ENCODE data around the gene ROGDI.

ROGDI gene

GRCh38 chr16:4802659-4803287, 340 bp upstream of the ROGDI start:
- Histone ChIP-seq H3K23ac (ENCODE audit: low read length) (no peak overlapping the region), H2BK120ac (ENCODE audit: low read depth, low read length) (peak overlapping the region; percentile 50), H3K4me3 (ENCODE audit: low read length) (peak overlapping the region; percentile 74), H3K4me2 (ENCODE audit: low read length) (peak overlapping the region; percentile 42), H3K27ac (ENCODE audit: low read depth, low read length) (peak overlapping the region; percentile 97), H3K27me3 (ENCODE audit: insufficient read depth, low read length, poor library complexity) (no peaks in the 10 kb centered on the region), H4K8ac (ENCODE audit: low read depth, low read length) (no peak overlapping the region), H3K79me1 (ENCODE audit: low read length) (no peaks in the 10 kb centered on the region), H3K18ac (ENCODE audit: low read length) (peak overlapping the region; percentile 89), H3K56ac (ENCODE audit: low read length) (peak overlapping the region; percentile 96), H3K4me1 (ENCODE audit: control insufficient read depth, low read depth, low read length) (no peaks in the 10 kb centered on the region), H3K79me2 (ENCODE audit: control insufficient read depth, insufficient read depth, low read length) (no peaks in the 10 kb centered on the region), H3K36me3 (ENCODE audit: control insufficient read depth, insufficient read depth, low read length) (peaks cover 3% of the 10 kb centered on the region), H2BK15ac (replicated peaks; ENCODE audit: low read depth) (no peak overlapping the region), H2BK5ac (ENCODE audit: low read length) (no peak overlapping the region), H3K9ac (ENCODE audit: low read length) (peak overlapping the region; percentile 74), H2AK5ac (ENCODE audit: low read length) (no peak overlapping the region), H4K5ac (ENCODE audit: low read length) (no peak overlapping the region), H3K4ac (ENCODE audit: low read depth, low read length) (no peak overlapping the region)
- no CpG with 5 or more reads among the region's 59 CpGs for WGBS (ENCODE audit: extremely low coverage, insufficient coverage, low lambda C conversion rate)
- DNase-seq, result peak; percentile 96

- peak overlapping the region; percentile 74 for H3K9ac ChIP-seq (ENCODE audit: low read length)
- peak overlapping the region; percentile 81 for H3K56ac ChIP-seq (ENCODE audit: low read length)
- H3K4ac ChIP-seq (ENCODE audit: low read depth, low read length), result no peak overlapping the region
- no peak for DNase-seq
- H2BK5ac ChIP-seq (ENCODE audit: low read length), result no peak overlapping the region
- H3K4me2 ChIP-seq (ENCODE audit: low read length), result peak overlapping the region; percentile 14
- no peak overlapping the region for H2AK5ac ChIP-seq (ENCODE audit: low read length)
- H2BK120ac ChIP-seq (ENCODE audit: low read depth, low read length), result no peak overlapping the region
- peak overlapping the region; percentile 45 for H3K23ac ChIP-seq (ENCODE audit: low read length)
- H3K79me1 ChIP-seq (ENCODE audit: low read length), result no peaks in the 10 kb centered on the region
- WGBS (ENCODE audit: extremely low coverage, insufficient coverage, low lambda C conversion rate), result no CpG with 5 or more reads among the region's 29 CpGs
- H3K4me3 ChIP-seq (ENCODE audit: low read length), result peak overlapping the region; percentile 46
- H3K4me1 ChIP-seq (ENCODE audit: control insufficient read depth, low read depth, low read length), result no peaks in the 10 kb centered on the region
- peaks cover 3% of the 10 kb centered on the region for H3K36me3 ChIP-seq (ENCODE audit: control insufficient read depth, insufficient read depth, low read length)
- H3K18ac ChIP-seq (ENCODE audit: low read length), result no peak overlapping the region
- H3K79me2 ChIP-seq (ENCODE audit: control insufficient read depth, insufficient read depth, low read length), result no peaks in the 10 kb centered on the region
- H4K8ac ChIP-seq (ENCODE audit: low read depth, low read length), result no peak overlapping the region
- peak overlapping the region; percentile 53 for H3K27ac ChIP-seq (ENCODE audit: low read depth, low read length)
- H4K5ac ChIP-seq (ENCODE audit: low read length), result no peak overlapping the region
- H2BK15ac ChIP-seq (replicated peaks; ENCODE audit: low read depth), result no peak overlapping the region
- H3K27me3 ChIP-seq (ENCODE audit: insufficient read depth, low read length, poor library complexity), result no peaks in the 10 kb centered on the region
Observed at GRCh38 chr16:4801051-4801961, 1.1 kb downstream of the ROGDI start.

GRCh38 chr16:4800290-4801041, 2.0 kb downstream of the ROGDI start:
- Histone ChIP-seq H3K23ac (ENCODE audit: low read length) (peak overlapping the region; percentile 45), H3K4me1 (ENCODE audit: control insufficient read depth, low read depth, low read length) (no peaks in the 10 kb centered on the region), H3K18ac (ENCODE audit: low read length) (no peak overlapping the region), H3K27ac (ENCODE audit: low read depth, low read length) (no peak overlapping the region), H2BK15ac (replicated peaks; ENCODE audit: low read depth) (no peak overlapping the region), H4K5ac (ENCODE audit: low read length) (no peak overlapping the region), H2BK120ac (ENCODE audit: low read depth, low read length) (no peak overlapping the region), H3K36me3 (ENCODE audit: control insufficient read depth, insufficient read depth, low read length) (peaks cover 3% of the 10 kb centered on the region), H3K4me3 (ENCODE audit: low read length) (no peak overlapping the region), H3K9ac (ENCODE audit: low read length) (no peak overlapping the region), H3K56ac (ENCODE audit: low read length) (no peak overlapping the region), H3K4ac (ENCODE audit: low read depth, low read length) (no peak overlapping the region), H2AK5ac (ENCODE audit: low read length) (no peak overlapping the region), H4K8ac (ENCODE audit: low read depth, low read length) (no peak overlapping the region), H3K27me3 (ENCODE audit: insufficient read depth, low read length, poor library complexity) (no peaks in the 10 kb centered on the region), H3K79me1 (ENCODE audit: low read length) (no peaks in the 10 kb centered on the region), H3K79me2 (ENCODE audit: control insufficient read depth, insufficient read depth, low read length) (no peaks in the 10 kb centered on the region), H2BK5ac (ENCODE audit: low read length) (no peak overlapping the region), H3K4me2 (ENCODE audit: low read length) (no peak overlapping the region)
- WGBS (ENCODE audit: extremely low coverage, insufficient coverage, low lambda C conversion rate), result no CpG with 5 or more reads among the region's 17 CpGs
- no peak for DNase-seq

GRCh38 chr16:4799171-4799855, 3.1 kb downstream of the ROGDI start:
- Histone ChIP-seq H3K23ac (ENCODE audit: low read length) (no peak overlapping the region), H4K8ac (ENCODE audit: low read depth, low read length) (no peak overlapping the region), H3K4me3 (ENCODE audit: low read length) (no peak overlapping the region), H3K27ac (ENCODE audit: low read depth, low read length) (no peak overlapping the region), H3K27me3 (ENCODE audit: insufficient read depth, low read length, poor library complexity) (no peaks in the 10 kb centered on the region), H3K79me1 (ENCODE audit: low read length) (no peaks in the 10 kb centered on the region), H2BK120ac (ENCODE audit: low read depth, low read length) (no peak overlapping the region), H3K18ac (ENCODE audit: low read length) (no peak overlapping the region), H3K56ac (ENCODE audit: low read length) (no peak overlapping the region), H3K9ac (ENCODE audit: low read length) (no peak overlapping the region), H3K79me2 (ENCODE audit: control insufficient read depth, insufficient read depth, low read length) (no peaks in the 10 kb centered on the region), H3K4me1 (ENCODE audit: control insufficient read depth, low read depth, low read length) (no peaks in the 10 kb centered on the region), H2BK5ac (ENCODE audit: low read length) (no peak overlapping the region), H2AK5ac (ENCODE audit: low read length) (no peak overlapping the region), H3K4ac (ENCODE audit: low read depth, low read length) (no peak overlapping the region), H4K5ac (ENCODE audit: low read length) (no peak overlapping the region), H3K4me2 (ENCODE audit: low read length) (no peak overlapping the region), H2BK15ac (replicated peaks; ENCODE audit: low read depth) (no peak overlapping the region), H3K36me3 (ENCODE audit: control insufficient read depth, insufficient read depth, low read length) (no peaks in the 10 kb centered on the region)
- DNase-seq, result no peak
- WGBS (ENCODE audit: extremely low coverage, insufficient coverage, low lambda C conversion rate), result no CpG with 5 or more reads among the region's 19 CpGs

- H4K5ac ChIP-seq (ENCODE audit: low read length), result no peak overlapping the region
- no peaks in the 10 kb centered on the region for H3K27me3 ChIP-seq (ENCODE audit: insufficient read depth, low read length, poor library complexity)
- no peak overlapping the region for H3K23ac ChIP-seq (ENCODE audit: low read length)
- no peak overlapping the region for H2BK15ac ChIP-seq (replicated peaks; ENCODE audit: low read depth)
- WGBS (ENCODE audit: extremely low coverage, insufficient coverage, low lambda C conversion rate), result no CpG with 5 or more reads among the region's 16 CpGs
- no peaks in the 10 kb centered on the region for H3K4me1 ChIP-seq (ENCODE audit: control insufficient read depth, low read depth, low read length)
- no peaks in the 10 kb centered on the region for H3K79me1 ChIP-seq (ENCODE audit: low read length)
- no peak overlapping the region for H3K4me3 ChIP-seq (ENCODE audit: low read length)
- no peak overlapping the region for H2AK5ac ChIP-seq (ENCODE audit: low read length)
- H3K9ac ChIP-seq (ENCODE audit: low read length), result no peak overlapping the region
- H3K4me2 ChIP-seq (ENCODE audit: low read length), result no peak overlapping the region
- H3K36me3 ChIP-seq (ENCODE audit: control insufficient read depth, insufficient read depth, low read length), result no peaks in the 10 kb centered on the region
- no peak overlapping the region for H2BK120ac ChIP-seq (ENCODE audit: low read depth, low read length)
- H2BK5ac ChIP-seq (ENCODE audit: low read length), result no peak overlapping the region
- H3K4ac ChIP-seq (ENCODE audit: low read depth, low read length), result no peak overlapping the region
- no peak overlapping the region for H4K8ac ChIP-seq (ENCODE audit: low read depth, low read length)
- no peaks in the 10 kb centered on the region for H3K79me2 ChIP-seq (ENCODE audit: control insufficient read depth, insufficient read depth, low read length)
- H3K18ac ChIP-seq (ENCODE audit: low read length), result no peak overlapping the region
- H3K27ac ChIP-seq (ENCODE audit: low read depth, low read length), result no peak overlapping the region
- H3K56ac ChIP-seq (ENCODE audit: low read length), result no peak overlapping the region
- no peak for DNase-seq
Observed at GRCh38 chr16:4798456-4798855, 4.0 kb downstream of the ROGDI start.

Measured in mesendoderm (in vitro differentiated cells).